Mucosa of rectum (tissue), 2 donors: ENCODE results near the gene SLC25A1.

Experiments
- H3K27ac ChIP-seq, 2 donors: one replicate each; pipeline ENCODE4 v1.7.0; 2013; ENCODE audit warnings: inconsistent platforms in 2 of 2, low read depth in 2 of 2, low read length in 2 of 2
- H3K27me3 ChIP-seq, 2 donors: one replicate each; pipeline ENCODE4 v1.7.0; 2013; ENCODE audit warnings: low read length in 2 of 2; ENCODE audit not compliant: control insufficient read depth in 2 of 2, insufficient read depth in 2 of 2
- H3K36me3 ChIP-seq, 2 donors: one replicate each; pipeline ENCODE4 v1.7.0; 2013; ENCODE audit warnings: low read length in 2 of 2; ENCODE audit not compliant: control insufficient read depth in 2 of 2, insufficient read depth in 2 of 2
- H3K4me1 ChIP-seq, 2 donors: one replicate each; pipeline ENCODE4 v1.7.0; 2013; ENCODE audit warnings: low read length in 2 of 2, mild to moderate bottlenecking in 1 of 2; ENCODE audit not compliant: control insufficient read depth in 2 of 2, insufficient read depth in 2 of 2
- H3K4me3 ChIP-seq, 2 donors: one replicate each; pipeline ENCODE4 v1.7.0; 2013; ENCODE audit warnings: low read length in 2 of 2
- H3K9ac ChIP-seq, 2 donors: one replicate each; pipeline ENCODE4 v1.7.0; 2013; ENCODE audit warnings: low read length in 2 of 2, low read depth in 1 of 2, mild to moderate bottlenecking in 1 of 2
- H3K9me3 ChIP-seq, 2 donors: one replicate each; pipeline ENCODE4 v1.7.0; 2013; ENCODE audit warnings: low read length in 2 of 2; ENCODE audit not compliant: control insufficient read depth in 2 of 2
- donor health status: healthy.
- donor health status: Normal muscosa, but diverticular disease.

SLC25A1 gene

GRCh38 chr22:19218541-19219233, 40.2 kb upstream of the SLC25A1 start:
- no peak overlapping the region for H3K4me3 ChIP-seq
- H3K9me3 ChIP-seq: no peaks in the 10 kb centered on the region
- no peaks in the 10 kb centered on the region for H3K27me3 ChIP-seq
- no peak overlapping the region for H3K27ac ChIP-seq
- no peak overlapping the region for H3K9ac ChIP-seq
- H3K36me3 ChIP-seq: peaks cover 2 to 14% of the 10 kb centered on the region in 2 donors
- peaks cover 0 to 9% of the 10 kb centered on the region in 2 donors for H3K4me1 ChIP-seq

- H3K9ac ChIP-seq: no peak overlapping the region
These were observed 38.0 kb upstream of the SLC25A1 start for GRCh38 chr22:19216579-19216978.

GRCh38 chr22:19215360-19215759, 36.8 kb upstream of the SLC25A1 start:
- Histone ChIP-seq H3K4me1 (peaks cover 0 to 9% of the 10 kb centered on the region in 2 donors), H3K9ac (no peak overlapping the region), H3K4me3 (no peak overlapping the region), H3K27me3 (no peaks in the 10 kb centered on the region), H3K27ac (no peak overlapping the region), H3K36me3 (peaks cover 0 to 2% of the 10 kb centered on the region in 2 donors), H3K9me3 (no peaks in the 10 kb centered on the region)

More at GRCh38 chr22:19216579-19216978, 38.0 kb upstream of the SLC25A1 start:
- H3K9me3 ChIP-seq: no peaks in the 10 kb centered on the region
- peaks cover 0 to 2% of the 10 kb centered on the region in 2 donors for H3K36me3 ChIP-seq
- peaks cover 0 to 9% of the 10 kb centered on the region in 2 donors for H3K4me1 ChIP-seq
- H3K4me3 ChIP-seq: no peak overlapping the region
- no peak overlapping the region for H3K27ac ChIP-seq
- H3K27me3 ChIP-seq: no peaks in the 10 kb centered on the region

GRCh38 chr22:19214078-19214473, 35.5 kb upstream of the SLC25A1 start:
- Histone ChIP-seq H3K9ac (no peak overlapping the region), H3K36me3 (peaks cover 2 to 5% of the 10 kb centered on the region in 2 donors), H3K4me1 (peaks cover 0 to 9% of the 10 kb centered on the region in 2 donors), H3K27me3 (no peaks in the 10 kb centered on the region), H3K9me3 (no peaks in the 10 kb centered on the region), H3K4me3 (no peak overlapping the region), H3K27ac (no peak overlapping the region)

- Histone ChIP-seq H3K9ac (no peak overlapping the region), H3K27ac (no peak overlapping the region), H3K4me1 (peaks cover 0 to 5% of the 10 kb centered on the region in 2 donors), H3K4me3 (no peak overlapping the region), H3K36me3 (peaks cover 2 to 5% of the 10 kb centered on the region in 2 donors), H3K27me3 (no peaks in the 10 kb centered on the region), H3K9me3 (no peaks in the 10 kb centered on the region)
These were observed 35.0 kb upstream of the SLC25A1 start for GRCh38 chr22:19213442-19214077.

- no peak overlapping the region for H3K9ac ChIP-seq
- peaks cover 2 to 5% of the 10 kb centered on the region in 2 donors for H3K36me3 ChIP-seq
- H3K27me3 ChIP-seq: no peaks in the 10 kb centered on the region
- H3K9me3 ChIP-seq: no peaks in the 10 kb centered on the region
- H3K27ac ChIP-seq: no peak overlapping the region
- H3K4me3 ChIP-seq: no peak overlapping the region
- H3K4me1 ChIP-seq: peaks cover 0 to 2% of the 10 kb centered on the region in 2 donors
These were observed 34.5 kb upstream of the SLC25A1 start for GRCh38 chr22:19213001-19213400.

- Histone ChIP-seq H3K4me1 (no peaks in the 10 kb centered on the region), H3K4me3 (no peak overlapping the region), H3K9me3 (no peaks in the 10 kb centered on the region), H3K27me3 (no peaks in the 10 kb centered on the region), H3K27ac (no peak overlapping the region), H3K36me3 (peaks cover 2 to 5% of the 10 kb centered on the region in 2 donors), H3K9ac (no peak overlapping the region)
These were observed 33.9 kb upstream of the SLC25A1 start for GRCh38 chr22:19212302-19212870.

GRCh38 chr22:19210188-19210587, 31.7 kb upstream of the SLC25A1 start:
- no peaks in the 10 kb centered on the region for H3K9me3 ChIP-seq
- no peak overlapping the region for H3K9ac ChIP-seq
- H3K36me3 ChIP-seq: peaks cover 0 to 5% of the 10 kb centered on the region in 2 donors
- no peak overlapping the region for H3K27ac ChIP-seq
- no peak overlapping the region for H3K4me3 ChIP-seq
- no peaks in the 10 kb centered on the region for H3K4me1 ChIP-seq
- H3K27me3 ChIP-seq: no peaks in the 10 kb centered on the region

GRCh38 chr22:19208287-19208847, 29.8 kb upstream of the SLC25A1 start:
- Histone ChIP-seq H3K4me1 (no peaks in the 10 kb centered on the region), H3K27me3 (no peaks in the 10 kb centered on the region), H3K9me3 (no peaks in the 10 kb centered on the region), H3K36me3 (peaks cover 0 to 5% of the 10 kb centered on the region in 2 donors), H3K27ac (no peak overlapping the region), H3K4me3 (no peak overlapping the region), H3K9ac (no peak overlapping the region)

- no peak overlapping the region for H3K27ac ChIP-seq
- no peak overlapping the region for H3K9ac ChIP-seq
- no peaks in the 10 kb centered on the region for H3K27me3 ChIP-seq
- peaks cover 0 to 5% of the 10 kb centered on the region in 2 donors for H3K36me3 ChIP-seq
- no peaks in the 10 kb centered on the region for H3K4me1 ChIP-seq
- H3K9me3 ChIP-seq: no peaks in the 10 kb centered on the region
- no peak overlapping the region for H3K4me3 ChIP-seq
These were observed 29.3 kb upstream of the SLC25A1 start for GRCh38 chr22:19207884-19208283.
